ENCODE data around the gene NELFB.

GRCh38 chr9:137232510-137232909, 22.6 kb upstream of the NELFB start:
- TF ChIP-seq POLR2A (IDR thresholded peaks at IDR 0.05; ENCODE audit: low read length) (no peak), GATA1 (IDR thresholded peaks at IDR 0.05; ENCODE audit: low read depth, low read length) (no peak)
